K562 (cell line): ENCODE measurements around the gene CNOT2. TPM values are rescaled to one million over a fixed set of nuclear protein-coding genes. Genes with fewer than 3 reads are reported as not detected.

Source experiments
- ATAC-seq: fragments of 200-7000 bp; cut with Tn5 transposase; 3 replicates; pipeline ENCODE4 v1.9.1; 2020; ENCODE audit warnings: moderate library complexity
- BruUV-seq: library from RNA; stranded (reverse); fragments of 400-500 nt; replicated peaks from 2 replicates; lab custom pipeline; 2021; lab: Mats Ljungman, UMichigan
- CTCF ChIA-PET: fragments of 300-600 bp; formaldehyde crosslinking; extraction: SDS; loops from one replicate; lab custom pipeline; 2021; ENCODE audit warnings: low intra/inter-chr PET ratio; lab: Yijun Ruan, JAX
- POLR2A ChIA-PET: fragments of 300-600, 350-650 bp; sonication (Branson Sonifier 250); formaldehyde crosslinking; extraction: SDS; loops from one replicate; lab custom pipeline; 2021; ENCODE audit warnings: antibody characterized with exemption, inconsistent platforms; lab: Yijun Ruan, JAX
- DNase-seq, 4 experiments: peaks; one replicate each; pipeline versions ENCODE4 v3.0.0 to v3.0.0-alpha.2; 2011 to 2018; ENCODE audit warnings: low spot score in 3 of 4, mixed read lengths in 3 of 4; ENCODE audit errors: extremely low read depth in 1 of 4
- FAIRE-seq: peaks from 2 replicates; lab custom pipeline; 2011; peaks lifted over from hg19 to GRCh38; lab: Jason Lieb, UNC
- H2AFZ ChIP-seq: 2 replicates; pipeline ENCODE4 v1.6.0; 2011; ENCODE audit warnings: low read depth, low read length, control low read depth, inconsistent platforms
- H3K27ac ChIP-seq: fragments of 200-600 bp; 3 replicates; pipeline ENCODE4 v1.8.0; 2011; ENCODE audit warnings: low read depth, mild to moderate bottlenecking, control low read depth, inconsistent platforms, low read length, moderate library complexity, mixed read lengths; ENCODE audit errors: extremely low read depth
- H3K27me3 ChIP-seq, 2 experiments: fragments of 300-600 bp in 1 of 2; 2 replicates in 1 of 2; 3 replicates in 1 of 2; pipeline versions ENCODE4 v1.6.0 to v1.8.0; 2011; ENCODE audit warnings: inconsistent platforms in 2 of 2, low read length in 2 of 2, mild to moderate bottlenecking in 1 of 2, mixed read lengths in 1 of 2, moderate library complexity in 1 of 2; ENCODE audit not compliant: control insufficient read depth in 2 of 2, insufficient read depth in 2 of 2
- H3K36me3 ChIP-seq: fragments of 300-600 bp; 3 replicates; pipeline ENCODE4 v1.8.0; 2011; ENCODE audit warnings: mild to moderate bottlenecking, low read length, inconsistent platforms; ENCODE audit not compliant: control insufficient read depth, insufficient read depth
- H3K4me1 ChIP-seq, 2 experiments: fragments of 200-600 bp in 1 of 2; replicated peaks in 1 of 2; 2 replicates in 1 of 2; 3 replicates in 1 of 2; pipeline versions ENCODE4 v1.5.1 to v1.8.0; 2011; ENCODE audit warnings: inconsistent platforms in 2 of 2, low read length in 2 of 2, mild to moderate bottlenecking in 1 of 2, mixed read lengths in 1 of 2, moderate library complexity in 1 of 2; ENCODE audit not compliant: control insufficient read depth in 2 of 2, insufficient read depth in 2 of 2
- H3K4me2 ChIP-seq: 2 replicates; pipeline ENCODE4 v1.6.1; 2011; ENCODE audit warnings: low read length, control low read depth, inconsistent platforms, mixed read lengths; ENCODE audit not compliant: insufficient read depth
- H3K4me3 ChIP-seq: fragments of 200-600 bp; sonication (generic), shearing (Covaris generic); 2 replicates; pipeline ENCODE4 v1.5.1; 2016; ENCODE audit warnings: control low read depth, inconsistent platforms
- H3K79me2 ChIP-seq: fragments of 200-600 bp; 3 replicates; pipeline ENCODE4 v1.8.0; 2011; ENCODE audit warnings: low read length, inconsistent platforms; ENCODE audit not compliant: control insufficient read depth, insufficient read depth
- H3K9ac ChIP-seq, 2 experiments: 2 replicates each; pipeline versions ENCODE4 v1.6.0 to v1.6.1; 2011; ENCODE audit warnings: low read depth in 2 of 2, low read length in 2 of 2, control low read depth in 1 of 2, inconsistent platforms in 1 of 2, mild to moderate bottlenecking in 1 of 2, mixed read lengths in 1 of 2; ENCODE audit not compliant: insufficient read depth in 1 of 2
- H3K9me1 ChIP-seq: one replicate; pipeline ENCODE4 v1.6.0; 2011; ENCODE audit warnings: inconsistent platforms, mild to moderate bottlenecking, low read length, moderate library complexity; ENCODE audit not compliant: control insufficient read depth, insufficient read depth
- H3K9me3 ChIP-seq: replicated peaks from 2 replicates; pipeline ENCODE4 v1.5.1; 2011; ENCODE audit warnings: low read depth, low read length, inconsistent platforms; ENCODE audit not compliant: control insufficient read depth, insufficient read depth
- H4K20me1 ChIP-seq: replicated peaks from 2 replicates; pipeline ENCODE4 v1.6.1; 2011; ENCODE audit warnings: low read length, inconsistent platforms, mixed read lengths; ENCODE audit not compliant: control insufficient read depth, insufficient read depth
- C11orf30 ChIP-seq: fragments of 450-650 bp; IDR thresholded peaks from 2 replicates; pipeline ENCODE4 v1.6.1; 2016; ENCODE audit warnings: low read depth, mild to moderate bottlenecking
- ELK1 ChIP-seq: sonication (generic); formaldehyde crosslinking; IDR thresholded peaks from 2 replicates; pipeline ENCODE4 v1.8.1; 2022; ENCODE audit warnings: missing genetic modification reagents
- ERF ChIP-seq: fragments of 450-650 bp; formaldehyde crosslinking; IDR thresholded peaks from 2 replicates; pipeline ENCODE4 v1.4.0; 2020; ENCODE audit warnings: mild to moderate bottlenecking, mixed read lengths
- KLF6 ChIP-seq: fragments of 250-450 bp; sonication (Bioruptor Pico); IDR thresholded peaks from 2 replicates; pipeline ENCODE4 v1.4.0; 2020; ENCODE audit warnings: mild to moderate bottlenecking, moderate library complexity, borderline replicate concordance
- NFIC ChIP-seq: fragments of 450-650 bp; IDR thresholded peaks from 2 replicates; pipeline ENCODE4 v1.6.1; 2017; ENCODE audit warnings: mild to moderate bottlenecking, inconsistent platforms
- NFXL1 ChIP-seq: fragments of 450-650 bp; formaldehyde crosslinking; IDR thresholded peaks from 2 replicates; pipeline ENCODE4 v1.4.0; 2021; ENCODE audit warnings: mild to moderate bottlenecking
- NR1H2 ChIP-seq: sonication (generic); formaldehyde crosslinking; IDR thresholded peaks from 2 replicates; pipeline ENCODE4 v1.4.0; 2020; ENCODE audit warnings: mild to moderate bottlenecking, missing genetic modification reagents
- RAD21 ChIP-seq, 2 experiments: fragments of 250-450 bp in 1 of 2; fragments of 450-650 bp in 1 of 2; sonication (Bioruptor Pico) in 1 of 2; formaldehyde crosslinking in 1 of 2; IDR thresholded peaks in 1 of 2; conservative IDR thresholded peaks in 1 of 2; 2 replicates each; pipeline versions ENCODE4 v1.4.0 to v1.8.0; 2020 to 2022; ENCODE audit warnings: mild to moderate bottlenecking in 2 of 2, moderate library complexity in 1 of 2
- ZMIZ1 ChIP-seq, 2 experiments: fragments of 150-350 bp in 1 of 2; IDR thresholded peaks; 2 replicates each; pipeline ENCODE4 v1.6.1; 2012 to 2016; ENCODE audit warnings: low read depth in 2 of 2, low read length in 2 of 2, mild to moderate bottlenecking in 1 of 2, moderate library complexity in 1 of 2
- WGBS: fragments of 100-300 bp; shearing (Covaris generic); methylation state at CpG from one replicate; pipeline ENCODE4 v1.1.6; 2016; ENCODE audit warnings: low coverage, mixed read lengths; ENCODE audit not compliant: insufficient coverage; ENCODE audit errors: missing lambda C conversion rate; 5-methylcytosine and 5-hydroxymethylcytosine counted together
- in situ Hi-C: fragments of 300-500 bp; cut with MboI; formaldehyde crosslinking; loops from 4 replicates; pipeline ENCODE4 v1.15.0; 2018; ENCODE audit warnings: inconsistent platforms, mixed read lengths
- intact Hi-C: fragments of 100-400 bp; cut with micrococcal nuclease; formaldehyde crosslinking; loops from 2 replicates; pipeline ENCODE4 v1.14.2; 2022
- polyA plus RNA-seq, 8 experiments: library from polyadenylated mRNA; depleted of rRNA in 4 of 8; stranded (reverse) in 5 of 8; unstranded in 3 of 8; fragments of >200 nt; fragmentation: Nextera tagmentation in 2 of 8; fragmentation: Illumina TruSeq in 1 of 8; extraction: Ambion mirVana in 2 of 8; extraction: Trizol in 1 of 8; gene quantifications; 2 replicates each; pipeline versions ENCODE4 v1.2.1 to v1.2.3, GENCODE V29; 2011 to 2014; ENCODE audit warnings: inconsistent platforms in 1 of 8, missing spikeins in 1 of 8
- total RNA-seq, 7 experiments: library from RNA; depleted of rRNA in 6 of 7; stranded (reverse); fragments of >200 nt in 6 of 7; fragmentation: Illumina TruSeq in 2 of 7; extraction: Trizol in 2 of 7; gene quantifications; 2 replicates each; pipeline versions ENCODE4 v1.2.1 to v1.2.3, GENCODE V29; 2011 to 2021; ENCODE audit warnings: low replicate concordance in 1 of 7
- TF ChIP-seq, protein P1 (sequence below): fragments of 250-450 bp; sonication (Bioruptor Pico); IDR thresholded peaks from 2 replicates; pipeline ENCODE4 v1.5.0; 2020; ENCODE audit warnings: mild to moderate bottlenecking
- TF ChIP-seq, protein P2 (sequence below): fragments of 450-650 bp; formaldehyde crosslinking; IDR thresholded peaks from 2 replicates; pipeline ENCODE4 v1.4.0; 2020; ENCODE audit warnings: mild to moderate bottlenecking
- TF ChIP-seq, protein P3 (sequence below): sonication (generic); formaldehyde crosslinking; IDR thresholded peaks from 2 replicates; pipeline ENCODE4 v1.8.0; 2022; ENCODE audit warnings: mild to moderate bottlenecking, missing genetic modification reagents

CNOT2 gene
- total and polyA plus RNA-seq, 9 of the 15 experiments (the other 6 are each of a cell fraction or from before 2014, with no cell fraction given): 43.6 to 119 (median 84.4) TPM

- no peak for DNase-seq
- Histone ChIP-seq H3K9me1 (no peaks in the 10 kb centered on the region), H3K9me3 (no peaks in the 10 kb centered on the region), H3K36me3 (peaks cover 3% of the 10 kb centered on the region; the same call in 1 of the 3 replicates), H3K9ac (no peak overlapping the region), H3K27me3 (peaks cover 0 to under 1% of the 10 kb centered on the region in 2 experiments; a peak in 1 of 5 replicates), H3K27ac (no peak overlapping the region), H3K4me1 (no peaks in the 10 kb centered on the region), H4K20me1 (no peaks in the 10 kb centered on the region), H2AFZ (no peak overlapping the region), H3K4me3 (no peak overlapping the region), H3K79me2 (no peaks in the 10 kb centered on the region), H3K4me2 (no peak overlapping the region)
- no TSS peak for BruUV-seq
- in situ Hi-C loops (no loop called here), intact Hi-C loops (loop anchor here (10.0 kb wide), 2 partner anchors 115 to 455 kb away; partner anchors contain the start of gene CNOT2)
- ATAC-seq: no peak
- ChIA-PET CTCF (no interaction called here), POLR2A (interaction anchor here (1.8 kb wide), 1 partner anchor 12 kb away, joined by 6 read pairs; no protein-coding TSS in a partner anchor)
- WGBS: 95% methylated on average over 1 of the region's 1 CpG
- no peak for FAIRE-seq
- TF ChIP-seq RAD21 (CRISPR knock-in tag; conservative IDR thresholded peaks at IDR 0.05 in 1 of 2, IDR thresholded peaks at IDR 0.05 in 1 of 2) (no peak), C11orf30 (peak; percentile 73), ZMIZ1 (IDR thresholded peaks at IDR 0.05; ENCODE audit: low read depth in 2 of 2, low read length in 2 of 2) (no peak), KLF6 (CRISPR knock-in tag) (no peak), NFIC (peak; percentile 87), NFXL1 (CRISPR knock-in tag) (no peak), NR1H2 (CRISPR knock-in tag) (no peak), ERF (no peak), ELK1 (CRISPR knock-in tag) (no peak)
- TF ChIP-seq, protein P1, sequence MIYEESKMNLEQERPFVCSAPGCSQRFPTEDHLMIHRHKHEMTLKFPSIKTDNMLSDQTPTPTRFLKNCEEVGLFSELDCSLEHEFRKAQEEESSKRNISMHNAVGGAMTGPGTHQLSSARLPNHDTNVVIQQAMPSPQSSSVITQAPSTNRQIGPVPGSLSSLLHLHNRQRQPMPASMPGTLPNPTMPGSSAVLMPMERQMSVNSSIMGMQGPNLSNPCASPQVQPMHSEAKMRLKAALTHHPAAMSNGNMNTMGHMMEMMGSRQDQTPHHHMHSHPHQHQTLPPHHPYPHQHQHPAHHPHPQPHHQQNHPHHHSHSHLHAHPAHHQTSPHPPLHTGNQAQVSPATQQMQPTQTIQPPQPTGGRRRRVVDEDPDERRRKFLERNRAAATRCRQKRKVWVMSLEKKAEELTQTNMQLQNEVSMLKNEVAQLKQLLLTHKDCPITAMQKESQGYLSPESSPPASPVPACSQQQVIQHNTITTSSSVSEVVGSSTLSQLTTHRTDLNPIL: no peak
- TF ChIP-seq, protein P2, sequence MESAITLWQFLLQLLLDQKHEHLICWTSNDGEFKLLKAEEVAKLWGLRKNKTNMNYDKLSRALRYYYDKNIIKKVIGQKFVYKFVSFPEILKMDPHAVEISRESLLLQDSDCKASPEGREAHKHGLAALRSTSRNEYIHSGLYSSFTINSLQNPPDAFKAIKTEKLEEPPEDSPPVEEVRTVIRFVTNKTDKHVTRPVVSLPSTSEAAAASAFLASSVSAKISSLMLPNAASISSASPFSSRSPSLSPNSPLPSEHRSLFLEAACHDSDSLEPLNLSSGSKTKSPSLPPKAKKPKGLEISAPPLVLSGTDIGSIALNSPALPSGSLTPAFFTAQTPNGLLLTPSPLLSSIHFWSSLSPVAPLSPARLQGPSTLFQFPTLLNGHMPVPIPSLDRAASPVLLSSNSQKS: no peak
- TF ChIP-seq, protein P3, sequence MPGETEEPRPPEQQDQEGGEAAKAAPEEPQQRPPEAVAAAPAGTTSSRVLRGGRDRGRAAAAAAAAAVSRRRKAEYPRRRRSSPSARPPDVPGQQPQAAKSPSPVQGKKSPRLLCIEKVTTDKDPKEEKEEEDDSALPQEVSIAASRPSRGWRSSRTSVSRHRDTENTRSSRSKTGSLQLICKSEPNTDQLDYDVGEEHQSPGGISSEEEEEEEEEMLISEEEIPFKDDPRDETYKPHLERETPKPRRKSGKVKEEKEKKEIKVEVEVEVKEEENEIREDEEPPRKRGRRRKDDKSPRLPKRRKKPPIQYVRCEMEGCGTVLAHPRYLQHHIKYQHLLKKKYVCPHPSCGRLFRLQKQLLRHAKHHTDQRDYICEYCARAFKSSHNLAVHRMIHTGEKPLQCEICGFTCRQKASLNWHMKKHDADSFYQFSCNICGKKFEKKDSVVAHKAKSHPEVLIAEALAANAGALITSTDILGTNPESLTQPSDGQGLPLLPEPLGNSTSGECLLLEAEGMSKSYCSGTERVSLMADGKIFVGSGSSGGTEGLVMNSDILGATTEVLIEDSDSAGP (CRISPR knock-in tag): no peak
Measured at GRCh38 chr12:70359458-70360197, 116.4 kb downstream of the CNOT2 start.
